Liver (tissue), 9 donors: ENCODE results near the gene KRTAP9-3. TPM values are rescaled to one million over a fixed set of nuclear protein-coding genes. Genes with fewer than 3 reads are reported as not detected.
"Not testable (repeated sequence)": the region's sequence is repeated elsewhere in the genome, so short reads cannot be mapped to it uniquely, and the experiment has no call there.

Experiments used
- DNase-seq: peaks from one replicate; pipeline ENCODE4 v3.0.0-alpha.2; 2017; ENCODE audit warnings: low spot score
- H3K27ac ChIP-seq, 2 donors: one replicate each; pipeline ENCODE4 v1.7.0; 2013; ENCODE audit warnings: inconsistent platforms in 2 of 2, low read length in 2 of 2, control low read depth in 1 of 2, low read depth in 1 of 2, mild to moderate bottlenecking in 1 of 2
- H3K27me3 ChIP-seq, 4 donors: one replicate each; pipeline versions ENCODE4 v1.6.1 to v1.7.0; 2013; ENCODE audit warnings: low read length in 3 of 4, inconsistent platforms in 1 of 4, mild to moderate bottlenecking in 1 of 4, moderate library complexity in 1 of 4; ENCODE audit not compliant: control insufficient read depth in 4 of 4, insufficient read depth in 4 of 4
- H3K36me3 ChIP-seq, 4 donors: one replicate each; pipeline versions ENCODE4 v1.6.1 to v1.7.0; 2013; ENCODE audit warnings: low read length in 3 of 4, mild to moderate bottlenecking in 3 of 4, low read depth in 1 of 4, moderate library complexity in 1 of 4; ENCODE audit not compliant: control insufficient read depth in 4 of 4, insufficient read depth in 3 of 4
- H3K4me1 ChIP-seq, 4 donors: one replicate each; pipeline versions ENCODE4 v1.6.1 to v1.7.0; 2013; ENCODE audit warnings: low read length in 3 of 4, mild to moderate bottlenecking in 3 of 4, moderate library complexity in 1 of 4; ENCODE audit not compliant: control insufficient read depth in 4 of 4, insufficient read depth in 4 of 4
- H3K4me3 ChIP-seq, 3 donors: one replicate each; pipeline versions ENCODE4 v1.6.1 to v1.7.0; 2013; ENCODE audit warnings: low read length in 3 of 3, control low read depth in 1 of 3, low read depth in 1 of 3, mild to moderate bottlenecking in 1 of 3
- H3K9ac ChIP-seq, 2 donors: one replicate each; pipeline ENCODE4 v1.7.0; 2013; ENCODE audit warnings: low read length in 2 of 2, mild to moderate bottlenecking in 2 of 2, moderate library complexity in 2 of 2, control low read depth in 1 of 2, low read depth in 1 of 2
- H3K9me3 ChIP-seq, 4 donors: one replicate each; pipeline versions ENCODE4 v1.6.1 to v1.7.0; 2013; ENCODE audit warnings: low read length in 3 of 4; ENCODE audit not compliant: control insufficient read depth in 4 of 4
- EGR1 ChIP-seq, 2 donors: IDR thresholded peaks; 2 replicates each; pipeline ENCODE4 v1.6.1; 2016 to 2018; ENCODE audit warnings: antibody characterized with exemption in 2 of 2, low read depth in 2 of 2
- FOXA1 ChIP-seq: IDR thresholded peaks from 2 replicates; pipeline ENCODE4 v1.6.1; 2016; ENCODE audit warnings: antibody characterized with exemption
- FOXA2 ChIP-seq: IDR thresholded peaks from 2 replicates; pipeline ENCODE4 v1.6.1; 2016; ENCODE audit warnings: antibody characterized with exemption
- GABPA ChIP-seq, 2 donors: IDR thresholded peaks in 1 of 2; conservative IDR thresholded peaks in 1 of 2; 2 replicates each; pipeline ENCODE4 v1.6.1; 2016; ENCODE audit warnings: antibody characterized with exemption in 2 of 2, mild to moderate bottlenecking in 1 of 2, moderate library complexity in 1 of 2
- HNF4G ChIP-seq: IDR thresholded peaks from 2 replicates; pipeline ENCODE4 v1.6.1; 2016; ENCODE audit warnings: antibody characterized with exemption
- MAX ChIP-seq: IDR thresholded peaks from 2 replicates; pipeline ENCODE4 v1.6.1; 2016; ENCODE audit warnings: antibody characterized with exemption
- YY1 ChIP-seq: IDR thresholded peaks from 2 replicates; pipeline ENCODE4 v1.6.1; 2016; ENCODE audit warnings: antibody characterized with exemption, mild to moderate bottlenecking
- ZBTB33 ChIP-seq: IDR thresholded peaks from 2 replicates; pipeline ENCODE4 v1.6.1; 2016; ENCODE audit warnings: antibody characterized with exemption
- WGBS: extraction: QIAGEN DNeasy Blood & Tissue Kit; methylation state at CpG from one replicate; pipeline ENCODE4 v1.1.7; 2013; 5-methylcytosine and 5-hydroxymethylcytosine counted together
- polyA plus RNA-seq, 2 donors: library from polyadenylated mRNA; stranded (reverse) in 1 of 2; unstranded in 1 of 2; fragments of 200-250 nt in 1 of 2; fragments of >200 nt in 1 of 2; fragmentation: Nextera tagmentation in 1 of 2; extraction: Ambion mirVana in 1 of 2; gene quantifications; one replicate each; pipeline versions ENCODE4 v1.2.1 to v1.2.3, GENCODE V29; 2013 to 2015
- total RNA-seq, 2 donors: library from RNA; depleted of rRNA; stranded (reverse); fragments of >200 nt; gene quantifications; one replicate each; pipeline ENCODE4 v1.2.3, GENCODE V29; 2014
- donor health status: healthy.
- donor health status: healthy.
- donor health status: healthy.
- donor health status: healthy.
- donor health status: healthy.

KRTAP9-3 gene
- total and polyA plus RNA-seq, 4 donors: not detected

GRCh38 chr17:41267711-41268110, 35.5 kb downstream of the KRTAP9-3 start:
- Histone ChIP-seq H3K27ac (no peak overlapping the region), H3K9ac (no peak overlapping the region), H3K36me3 (no peaks in the 10 kb centered on the region), H3K9me3 (no peaks in the 10 kb centered on the region), H3K27me3 (peaks cover 0 to 8% (median 0%) of the 10 kb centered on the region in 4 donors), H3K4me1 (no peaks in the 10 kb centered on the region), H3K4me3 (no peak overlapping the region)
- no CpG with 5 or more reads among the region's 3 CpGs for WGBS
- no peak for TF ChIP-seq FOXA1
- no peak for TF ChIP-seq YY1
- TF ChIP-seq ZBTB33: no peak
- no peak for TF ChIP-seq GABPA (IDR thresholded peaks at IDR 0.05 in 1 of 2, conservative IDR thresholded peaks at IDR 0.05 in 1 of 2)
- no peak for TF ChIP-seq EGR1 (IDR thresholded peaks at IDR 0.05; ENCODE audit: low read depth in 2 of 2)
- no peak for TF ChIP-seq HNF4G
- no peak for DNase-seq

- H3K4me3 ChIP-seq, H3K27me3 ChIP-seq, DNase-seq, H3K9ac ChIP-seq, H3K4me1 ChIP-seq, H3K9me3 ChIP-seq, H3K27ac ChIP-seq, H3K36me3 ChIP-seq: not testable (repeated sequence)
- no CpG with 5 or more reads among the region's 1 CpG for WGBS
Measured at GRCh38 chr17:41271323-41271722, 39.1 kb downstream of the KRTAP9-3 start.

- Histone ChIP-seq H3K27ac (no peak overlapping the region), H3K4me1 (no peaks in the 10 kb centered on the region), H3K27me3 (peaks cover 0 to 2% (median 0%) of the 10 kb centered on the region in 4 donors), H3K9me3 (no peaks in the 10 kb centered on the region), H3K4me3 (no peak overlapping the region), H3K9ac (no peak overlapping the region), H3K36me3 (no peaks in the 10 kb centered on the region)
- no CpG with 5 or more reads among the region's 1 CpG for WGBS
- DNase-seq: no peak
- TF ChIP-seq MAX (no peak), FOXA2 (no peak), HNF4G (no peak)
Measured at GRCh38 chr17:41271858-41272257, 39.6 kb downstream of the KRTAP9-3 start.

GRCh38 chr17:41275648-41276190, 43.5 kb downstream of the KRTAP9-3 start, which contains the start of gene KRTAP9-7:
Gene KRTAP9-7, plus strand, starts transcription at chr17:41275698. Its CDS starts 0 bp downstream, at chr17:41275698.
- WGBS: 74% methylated on average over 3 of the region's 3 CpGs
- DNase-seq, H3K36me3 ChIP-seq, H3K27ac ChIP-seq, H3K9me3 ChIP-seq, H3K27me3 ChIP-seq, H3K4me1 ChIP-seq, H3K4me3 ChIP-seq, H3K9ac ChIP-seq: not testable (repeated sequence)
